Measurements from ENCODE around the gene C19orf85.

- TF ChIP-seq PATZ1 (tag by site-specific recombination; IDR thresholded peaks at IDR 0.05) (no peak), ZNF280C (tag by site-specific recombination; IDR thresholded peaks at IDR 0.05) (no peak), CTCF (tag by site-specific recombination; IDR thresholded peaks at IDR 0.05) (no peak), YY1 (tag by site-specific recombination; IDR thresholded peaks at IDR 0.05) (no peak), ZNF549 (tag by site-specific recombination; IDR thresholded peaks at IDR 0.05) (no peak), ZNF184 (tag by site-specific recombination; IDR thresholded peaks at IDR 0.05) (no peak), KLF7 (tag by site-specific recombination; IDR thresholded peaks at IDR 0.05; ENCODE audit: borderline replicate concordance) (no peak), ZNF660 (tag by site-specific recombination; IDR thresholded peaks at IDR 0.05) (no peak), ZNF292 (tag by site-specific recombination; IDR thresholded peaks at IDR 0.05; ENCODE audit: borderline replicate concordance, low read depth) (no peak), SETDB1 (IDR thresholded peaks at IDR 0.05; ENCODE audit: insufficient read length, low read length) (no peak), KLF8 (tag by site-specific recombination; IDR thresholded peaks at IDR 0.05) (no peak), ZNF639 (tag by site-specific recombination; IDR thresholded peaks at IDR 0.05) (no peak), PRDM10 (tag by site-specific recombination; IDR thresholded peaks at IDR 0.05) (no peak)
Observed at GRCh38 chr19:55474269-55475265, 10.0 kb upstream of the C19orf85 start.
